HFF-Myc (cell line): ENCODE measurements around the gene CLK3.

ENCODE experiments used
- DNase-seq: peaks from one replicate; pipeline ENCODE4 v3.0.0-alpha.2; 2011; ENCODE audit warnings: low read depth; ENCODE audit errors: extremely low read depth
- H3K4me3 ChIP-seq: replicated peaks from 2 replicates; pipeline ENCODE4 v1.5.1; 2011; ENCODE audit warnings: low read depth, mild to moderate bottlenecking, control low read depth, low read length
- CTCF ChIP-seq: IDR thresholded peaks from 2 replicates; pipeline ENCODE4 v1.5.1; 2012; ENCODE audit warnings: mild to moderate bottlenecking, low read depth, low read length, control low read depth; ENCODE audit errors: missing control alignments

Gene CLK3

GRCh38 chr15:74615508-74616365 is at the start of gene CLK3:
TSS of gene CLK3 (plus strand) at chr15:74615836. CDS start at chr15:74619197, 3,361 bp downstream.
- no peak for TF ChIP-seq CTCF
- H3K4me3 ChIP-seq: peak within 1 kb of the TSS; percentile 100
- DNase-seq: peak; percentile 64

- no peak for TF ChIP-seq CTCF
- H3K4me3 ChIP-seq: no peak overlapping the region
- DNase-seq: no peak
These were observed 47.0 kb upstream of the CLK3 start for GRCh38 chr15:74568594-74568993.

- DNase-seq: no peak
- no peak for TF ChIP-seq CTCF
- no peak overlapping the region for H3K4me3 ChIP-seq
These were observed 45.9 kb upstream of the CLK3 start for GRCh38 chr15:74569731-74570070.

- no peak for DNase-seq
- H3K4me3 ChIP-seq: no peak overlapping the region
- no peak for TF ChIP-seq CTCF
These were observed 44.4 kb upstream of the CLK3 start for GRCh38 chr15:74571191-74571590.

- no peak overlapping the region for H3K4me3 ChIP-seq
- TF ChIP-seq CTCF: no peak
- DNase-seq: no peak
These were observed 41.6 kb upstream of the CLK3 start for GRCh38 chr15:74573987-74574386.

- no peak for TF ChIP-seq CTCF
- H3K4me3 ChIP-seq: no peak overlapping the region
- DNase-seq: no peak
These were observed 37.1 kb upstream of the CLK3 start for GRCh38 chr15:74578496-74578994.
